Gastroesophageal sphincter (tissue), 3 donors: ENCODE measurements around the gene EFHC1.

Experiments
- EP300 ChIP-seq: sonication (generic); formaldehyde crosslinking; IDR thresholded peaks from one replicate; pipeline ENCODE4 v1.6.1; 2017; ENCODE audit warnings: antibody characterized with exemption, mild to moderate bottlenecking
- POLR2A ChIP-seq, 2 donors: fragments of 450-650 bp; IDR thresholded peaks; one replicate each; pipeline ENCODE4 v1.6.1; 2017; ENCODE audit warnings: antibody characterized with exemption in 2 of 2, mild to moderate bottlenecking in 2 of 2, moderate library complexity in 1 of 2
- POLR2AphosphoS5 ChIP-seq: sonication (generic); formaldehyde crosslinking; IDR thresholded peaks from one replicate; pipeline ENCODE4 v1.6.1; 2017; ENCODE audit warnings: antibody characterized with exemption
- TF ChIP-seq, protein P1 (sequence below), 4 experiments: fragments of 200-600 bp in 2 of 4; fragments of 450-650 bp in 2 of 4; sonication (generic) in 1 of 4; IDR thresholded peaks; one replicate each; pipeline ENCODE4 v1.5.1; 2017 to 2019; ENCODE audit warnings: antibody characterized with exemption in 4 of 4, mild to moderate bottlenecking in 2 of 4, moderate library complexity in 2 of 4

DNA sequence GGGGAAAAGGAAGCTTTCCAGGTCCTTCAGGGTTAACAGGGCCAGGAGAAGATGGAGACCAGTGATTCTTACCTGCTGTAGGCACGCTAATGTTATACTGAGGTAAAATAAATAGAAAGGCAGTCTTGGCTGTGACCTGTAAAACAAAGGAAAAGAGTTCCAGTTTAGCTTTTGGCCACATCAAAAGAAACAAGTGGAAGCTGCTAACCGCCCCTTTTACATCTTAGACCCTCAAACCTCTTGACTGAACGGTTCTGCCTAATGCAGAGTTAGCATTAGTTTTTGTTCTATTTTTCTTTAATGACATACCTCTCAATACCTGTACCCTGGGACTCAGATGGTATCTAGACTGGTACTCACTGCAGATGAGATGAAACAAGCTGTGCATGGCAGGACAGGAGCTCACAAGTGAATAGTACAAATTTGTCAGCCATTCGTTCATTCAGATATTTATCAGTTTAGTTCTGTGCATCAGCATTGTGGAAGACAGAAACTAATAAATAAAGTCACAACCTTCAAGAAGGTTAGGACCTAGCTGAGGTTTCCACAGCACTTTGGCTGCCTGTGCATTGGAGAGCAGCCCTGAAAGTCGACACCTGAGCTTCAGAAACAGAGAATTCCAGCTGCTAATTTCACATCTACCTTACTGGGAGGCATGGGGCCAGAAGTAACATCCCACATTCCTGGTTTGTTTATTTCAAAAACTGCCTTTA lies 115.7 kb downstream of the EFHC1 start:
- TF ChIP-seq, protein P1, sequence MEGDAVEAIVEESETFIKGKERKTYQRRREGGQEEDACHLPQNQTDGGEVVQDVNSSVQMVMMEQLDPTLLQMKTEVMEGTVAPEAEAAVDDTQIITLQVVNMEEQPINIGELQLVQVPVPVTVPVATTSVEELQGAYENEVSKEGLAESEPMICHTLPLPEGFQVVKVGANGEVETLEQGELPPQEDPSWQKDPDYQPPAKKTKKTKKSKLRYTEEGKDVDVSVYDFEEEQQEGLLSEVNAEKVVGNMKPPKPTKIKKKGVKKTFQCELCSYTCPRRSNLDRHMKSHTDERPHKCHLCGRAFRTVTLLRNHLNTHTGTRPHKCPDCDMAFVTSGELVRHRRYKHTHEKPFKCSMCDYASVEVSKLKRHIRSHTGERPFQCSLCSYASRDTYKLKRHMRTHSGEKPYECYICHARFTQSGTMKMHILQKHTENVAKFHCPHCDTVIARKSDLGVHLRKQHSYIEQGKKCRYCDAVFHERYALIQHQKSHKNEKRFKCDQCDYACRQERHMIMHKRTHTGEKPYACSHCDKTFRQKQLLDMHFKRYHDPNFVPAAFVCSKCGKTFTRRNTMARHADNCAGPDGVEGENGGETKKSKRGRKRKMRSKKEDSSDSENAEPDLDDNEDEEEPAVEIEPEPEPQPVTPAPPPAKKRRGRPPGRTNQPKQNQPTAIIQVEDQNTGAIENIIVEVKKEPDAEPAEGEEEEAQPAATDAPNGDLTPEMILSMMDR (IDR thresholded peaks at IDR 0.05): no peak
- no peak for TF ChIP-seq POLR2A (IDR thresholded peaks at IDR 0.05)
- TF ChIP-seq POLR2AphosphoS5: no peak
- TF ChIP-seq EP300: no peak
